ENCODE results near the gene ORMDL1.

DNA sequence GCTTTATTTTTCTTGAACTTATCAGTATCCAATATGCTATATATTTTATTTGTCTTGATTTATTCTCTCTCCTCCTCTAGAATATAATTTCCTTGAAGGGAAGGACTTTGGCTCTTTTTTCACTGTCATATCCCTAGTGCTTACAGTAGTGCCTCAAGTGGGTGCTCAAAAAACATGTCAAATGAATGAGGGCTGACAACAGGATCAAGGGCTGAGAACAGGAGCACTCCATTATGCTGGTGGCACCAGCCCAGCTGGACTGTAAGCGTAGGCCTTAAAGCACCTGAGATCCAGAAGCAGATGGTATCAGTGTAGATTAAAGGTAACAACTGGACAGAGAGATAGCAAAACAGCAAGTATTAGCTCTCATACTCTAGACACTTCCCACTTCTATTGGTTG is 46.4 kb upstream of the ORMDL1 start:
- TF ChIP-seq ARID2 (CRISPR knock-in tag; IDR thresholded peaks at IDR 0.05; ENCODE audit: borderline replicate concordance) (no peak), MIXL1 (CRISPR knock-in tag; IDR thresholded peaks at IDR 0.05) (no peak), JUN (CRISPR knock-in tag; IDR thresholded peaks at IDR 0.05) (no peak), KDM4B (CRISPR knock-in tag; IDR thresholded peaks at IDR 0.05) (no peak), SOX5 (CRISPR knock-in tag; IDR thresholded peaks at IDR 0.05; ENCODE audit: borderline replicate concordance) (no peak)
